A673 (cell line): ENCODE measurements around the gene PPOX.

ENCODE experiments used
- EZH2 ChIP-seq: fragments of 200-600 bp; sonication (generic); IDR thresholded peaks from 2 replicates; pipeline ENCODE4 v1.6.1; 2017; ENCODE audit warnings: borderline replicate concordance, low read depth, mild to moderate bottlenecking, mixed read lengths, antibody characterized with exemption, low read length; ENCODE audit not compliant: poor library complexity, severe bottlenecking
- TF ChIP-seq, protein P1 (sequence below): fragments of 300-800, 200-600 bp; sonication (generic); conservative IDR thresholded peaks from 2 replicates; pipeline ENCODE4 v1.5.1; 2017; ENCODE audit warnings: low read depth, mild to moderate bottlenecking, antibody characterized with exemption, low read length, moderate library complexity, mixed read lengths

DNA sequence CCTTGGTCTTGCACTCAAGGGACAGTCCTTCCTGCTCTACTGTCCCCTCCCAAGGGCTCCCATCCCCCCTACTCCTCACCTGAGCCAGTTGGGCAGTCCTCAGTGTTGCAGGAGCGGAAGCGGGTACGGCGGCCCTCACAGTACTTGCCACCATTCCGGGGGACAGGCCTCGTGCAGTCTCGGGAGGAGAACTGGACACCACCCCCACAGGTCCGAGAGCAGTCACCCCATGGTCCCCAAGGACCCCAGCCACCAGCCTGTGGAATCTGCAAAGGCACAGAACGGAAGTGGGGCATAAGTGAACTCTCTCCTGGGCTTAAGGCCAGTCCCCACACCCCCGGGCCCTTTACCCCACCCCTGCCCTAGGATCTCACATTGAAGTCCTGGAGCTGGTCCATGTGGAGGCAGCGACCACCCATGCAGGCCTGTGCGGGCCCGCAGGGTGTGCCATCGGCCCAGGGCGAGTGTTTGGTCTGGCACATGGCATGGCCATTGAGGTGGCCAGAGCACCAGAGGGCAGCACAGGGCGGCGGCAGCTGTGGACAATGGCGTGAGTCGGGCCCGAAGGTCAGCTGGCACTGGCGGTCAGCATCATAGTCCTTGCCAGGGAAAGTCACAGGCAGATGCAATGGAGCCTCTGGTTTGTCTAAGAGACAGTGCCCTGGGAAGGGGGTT, 27.5 kb downstream of the PPOX start:
- TF ChIP-seq, protein P1, sequence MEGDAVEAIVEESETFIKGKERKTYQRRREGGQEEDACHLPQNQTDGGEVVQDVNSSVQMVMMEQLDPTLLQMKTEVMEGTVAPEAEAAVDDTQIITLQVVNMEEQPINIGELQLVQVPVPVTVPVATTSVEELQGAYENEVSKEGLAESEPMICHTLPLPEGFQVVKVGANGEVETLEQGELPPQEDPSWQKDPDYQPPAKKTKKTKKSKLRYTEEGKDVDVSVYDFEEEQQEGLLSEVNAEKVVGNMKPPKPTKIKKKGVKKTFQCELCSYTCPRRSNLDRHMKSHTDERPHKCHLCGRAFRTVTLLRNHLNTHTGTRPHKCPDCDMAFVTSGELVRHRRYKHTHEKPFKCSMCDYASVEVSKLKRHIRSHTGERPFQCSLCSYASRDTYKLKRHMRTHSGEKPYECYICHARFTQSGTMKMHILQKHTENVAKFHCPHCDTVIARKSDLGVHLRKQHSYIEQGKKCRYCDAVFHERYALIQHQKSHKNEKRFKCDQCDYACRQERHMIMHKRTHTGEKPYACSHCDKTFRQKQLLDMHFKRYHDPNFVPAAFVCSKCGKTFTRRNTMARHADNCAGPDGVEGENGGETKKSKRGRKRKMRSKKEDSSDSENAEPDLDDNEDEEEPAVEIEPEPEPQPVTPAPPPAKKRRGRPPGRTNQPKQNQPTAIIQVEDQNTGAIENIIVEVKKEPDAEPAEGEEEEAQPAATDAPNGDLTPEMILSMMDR = no peak
- no peak for TF ChIP-seq EZH2
